ENCODE data around the gene NAPB. TPM values are rescaled to one million over a fixed set of nuclear protein-coding genes. Genes with fewer than 3 reads are reported as not detected.

Gene NAPB
- total RNA-seq, 2 donors from 2014 or later: 9.9 to 12.7 TPM

- DNase-seq (no peak), ATAC-seq (no peak)
- no peaks in the 10 kb centered on the region for H3K4me1 ChIP-seq
- no peaks in the 10 kb centered on the region for H3K9me3 ChIP-seq
- intact Hi-C loops (cut with DNase I): no loop called here
- peaks cover 0 to 12% of the 10 kb centered on the region in 2 donors for H3K36me3 ChIP-seq (replicated peaks in 1 of 2; ENCODE audit: insufficient read depth in 1 of 2, low read depth in 2 of 2)
- no peak for TF ChIP-seq POLR2A (IDR thresholded peaks at IDR 0.05)
- no peak for TF ChIP-seq CTCF (IDR thresholded peaks at IDR 0.05)
- H3K4me3 ChIP-seq: no peak overlapping the region
- H3K27ac ChIP-seq: no peak overlapping the region
- WGBS, 2 donors: 83 to 85% methylated on average over 5 of the region's 5 CpGs
- H3K27me3 ChIP-seq: no peaks in the 10 kb centered on the region
Observed at GRCh38 chr20:23375827-23376226, 45.5 kb downstream of the NAPB start.

GRCh38 chr20:23374441-23374840 is 46.8 kb downstream of the NAPB start:
- Histone ChIP-seq H3K4me3 (no peak overlapping the region), H3K4me1 (no peaks in the 10 kb centered on the region), H3K9me3 (no peaks in the 10 kb centered on the region), H3K36me3 (replicated peaks in 1 of 2; ENCODE audit: insufficient read depth in 1 of 2, low read depth in 2 of 2) (peaks cover 0 to 9% of the 10 kb centered on the region in 2 donors), H3K27me3 (no peaks in the 10 kb centered on the region), H3K27ac (no peak overlapping the region)
- WGBS, 2 donors: 80 to 82% methylated on average over 5 of the region's 5 CpGs
- ATAC-seq (no peak), DNase-seq (no peak)
- no peak for TF ChIP-seq CTCF (IDR thresholded peaks at IDR 0.05)
- TF ChIP-seq POLR2A (IDR thresholded peaks at IDR 0.05): no peak
- intact Hi-C loops (cut with DNase I): no loop called here

GRCh38 chr20:23371496-23371895 is 49.8 kb downstream of the NAPB start:
- Histone ChIP-seq H3K4me1 (peaks cover 23% of the 10 kb centered on the region), H3K36me3 (replicated peaks in 1 of 2; ENCODE audit: insufficient read depth in 1 of 2, low read depth in 2 of 2) (peaks cover 0 to 9% of the 10 kb centered on the region in 2 donors), H3K27me3 (no peaks in the 10 kb centered on the region), H3K4me3 (no peak overlapping the region), H3K9me3 (no peaks in the 10 kb centered on the region), H3K27ac (peak overlapping the region in 1 of 4 donors; percentile 37)
- intact Hi-C loops (cut with DNase I): no loop called here
- ATAC-seq (no peak), DNase-seq (no peak)
- WGBS, 2 donors: 52% methylated on average over 4 of the region's 4 CpGs
- TF ChIP-seq CTCF (IDR thresholded peaks at IDR 0.05) (no peak), POLR2A (IDR thresholded peaks at IDR 0.05) (no peak)

- peak overlapping the region in 1 of 4 donors; percentile 27 for H3K27ac ChIP-seq
- H3K27me3 ChIP-seq: no peaks in the 10 kb centered on the region
- H3K9me3 ChIP-seq: no peaks in the 10 kb centered on the region
- H3K4me1 ChIP-seq: peaks cover 29% of the 10 kb centered on the region
- intact Hi-C loops (cut with DNase I): no loop called here
- TF ChIP-seq CTCF (IDR thresholded peaks at IDR 0.05) (no peak), POLR2A (IDR thresholded peaks at IDR 0.05) (no peak)
- peaks cover 0 to 9% of the 10 kb centered on the region in 2 donors for H3K36me3 ChIP-seq (replicated peaks in 1 of 2; ENCODE audit: insufficient read depth in 1 of 2, low read depth in 2 of 2)
- WGBS, 2 donors: 65 to 68% methylated on average over 3 of the region's 3 CpGs
- DNase-seq (no peak), ATAC-seq (no peak)
- H3K4me3 ChIP-seq: no peak overlapping the region
Observed at GRCh38 chr20:23370873-23371272, 50.4 kb downstream of the NAPB start.

GRCh38 chr20:23370274-23370673 is 51.0 kb downstream of the NAPB start:
- intact Hi-C loops (cut with DNase I): no loop called here
- H3K4me3 ChIP-seq: no peak overlapping the region
- H3K36me3 ChIP-seq (replicated peaks in 1 of 2; ENCODE audit: insufficient read depth in 1 of 2, low read depth in 2 of 2): peaks cover 0 to 9% of the 10 kb centered on the region in 2 donors
- TF ChIP-seq CTCF (IDR thresholded peaks at IDR 0.05) (no peak), POLR2A (IDR thresholded peaks at IDR 0.05) (no peak)
- H3K27me3 ChIP-seq: no peaks in the 10 kb centered on the region
- 89 to 90% methylated on average over 5 of the region's 5 CpGs for WGBS, 2 donors
- DNase-seq: no peak
- H3K9me3 ChIP-seq: no peaks in the 10 kb centered on the region
- peaks cover 33% of the 10 kb centered on the region for H3K4me1 ChIP-seq
- no peak for ATAC-seq
- H3K27ac ChIP-seq: no peak overlapping the region
